NCI-H345 treated with DMSO at 0.1 percent for 48 hours (cell line): Measurements from ENCODE around the gene RIT2.

Source experiments
- DNase-seq: peaks from one replicate; lab custom pipeline; 2025; ENCODE audit not compliant: unreplicated experiment; lab: John Stamatoyannopoulos, UW

Gene RIT2

GRCh38 chr18:42706618-42707017 lies 408.9 kb downstream of the RIT2 start:
- no peak for DNase-seq

- no peak for DNase-seq
Measured at GRCh38 chr18:42706029-42706608, 409.4 kb downstream of the RIT2 start.
